H9 (cell line): ENCODE results near the gene RPS6KA4. TPM values are rescaled to one million over a fixed set of nuclear protein-coding genes. Genes with fewer than 3 reads are reported as not detected.
A peak's percentile ranks its signal among the peaks of the same experiment; 100 is the strongest.

Source experiments
- DNase-seq: peaks from one replicate; pipeline ENCODE4 v3.0.0-alpha.2; 2017
- H2AFZ ChIP-seq: one replicate; pipeline ENCODE4 v1.6.1; 2013; ENCODE audit warnings: mild to moderate bottlenecking, low read length, control low read depth, moderate library complexity
- H2AK5ac ChIP-seq: 2 replicates; pipeline ENCODE4 v1.6.1; 2013; ENCODE audit warnings: low read length, control low read depth, mixed read lengths; ENCODE audit not compliant: insufficient read length
- H2BK120ac ChIP-seq: one replicate; pipeline ENCODE4 v1.6.1; 2013; ENCODE audit warnings: low read depth, mild to moderate bottlenecking, low read length, control low read depth, inconsistent platforms; ENCODE audit not compliant: poor library complexity, severe bottlenecking
- H2BK12ac ChIP-seq: 2 replicates; pipeline ENCODE4 v1.6.1; 2013; ENCODE audit warnings: low read length, control low read depth, mixed read lengths, low read depth; ENCODE audit not compliant: insufficient read length
- H2BK15ac ChIP-seq: 2 replicates; pipeline ENCODE4 v1.6.1; 2013; ENCODE audit warnings: low read depth, low read length, control low read depth
- H2BK20ac ChIP-seq: one replicate; pipeline ENCODE4 v1.6.1; 2013; ENCODE audit warnings: low read depth, mild to moderate bottlenecking, low read length, control low read depth, inconsistent platforms; ENCODE audit not compliant: poor library complexity, severe bottlenecking
- H2BK5ac ChIP-seq: 2 replicates; pipeline ENCODE4 v1.6.1; 2013; ENCODE audit warnings: low read length, control low read depth, mixed read lengths; ENCODE audit not compliant: insufficient read length
- H3K14ac ChIP-seq: 2 replicates; pipeline ENCODE4 v1.6.1; 2013; ENCODE audit warnings: low read length, control low read depth; ENCODE audit not compliant: insufficient read depth
- H3K18ac ChIP-seq: 2 replicates; pipeline ENCODE4 v1.6.1; 2013; ENCODE audit warnings: low read depth, mild to moderate bottlenecking, mixed read lengths, low read length, control low read depth; ENCODE audit not compliant: insufficient read length
- H3K23ac ChIP-seq: 2 replicates; pipeline ENCODE4 v1.6.1; 2013; ENCODE audit warnings: low read length, control low read depth, mixed read lengths, low read depth; ENCODE audit not compliant: insufficient read length
- H3K23me2 ChIP-seq: 2 replicates; pipeline ENCODE4 v1.6.1; 2013; ENCODE audit warnings: low read depth, mild to moderate bottlenecking, mixed read lengths, low read length, control low read depth; ENCODE audit not compliant: insufficient read length, poor library complexity, severe bottlenecking
- H3K27ac ChIP-seq: 2 replicates; pipeline ENCODE4 v1.5.1; 2013; ENCODE audit warnings: low read length, control low read depth, mixed read lengths, low read depth; ENCODE audit not compliant: insufficient read length
- H3K27me3 ChIP-seq: 2 replicates; pipeline ENCODE4 v1.6.1; 2013; ENCODE audit warnings: low read length, control low read depth, inconsistent platforms; ENCODE audit not compliant: insufficient read depth
- H3K4ac ChIP-seq: 2 replicates; pipeline ENCODE4 v1.6.1; 2013; ENCODE audit warnings: low read depth, mild to moderate bottlenecking, control low read depth, inconsistent platforms, low read length, moderate library complexity
- H3K4me1 ChIP-seq: 2 replicates; pipeline ENCODE4 v1.6.1; 2013; ENCODE audit warnings: low read length, control low read depth, inconsistent platforms; ENCODE audit not compliant: insufficient read depth
- H3K4me2 ChIP-seq: 2 replicates; pipeline ENCODE4 v1.6.1; 2013; ENCODE audit warnings: low read length, control low read depth, mixed read lengths; ENCODE audit not compliant: insufficient read length, insufficient read depth
- H3K56ac ChIP-seq: 2 replicates; pipeline ENCODE4 v1.6.1; 2013; ENCODE audit warnings: low read depth, mild to moderate bottlenecking, mixed read lengths, low read length, control low read depth; ENCODE audit not compliant: insufficient read length
- H3K79me1 ChIP-seq: 2 replicates; pipeline ENCODE4 v1.6.1; 2013; ENCODE audit warnings: low read depth, mild to moderate bottlenecking, moderate library complexity, low read length, control low read depth, inconsistent platforms; ENCODE audit not compliant: insufficient read depth, poor library complexity, severe bottlenecking
- H3K79me2 ChIP-seq: 2 replicates; pipeline ENCODE4 v1.6.1; 2013; ENCODE audit warnings: low read length, control low read depth, inconsistent platforms; ENCODE audit not compliant: insufficient read depth
- H3K9ac ChIP-seq: 2 replicates; pipeline ENCODE4 v1.6.1; 2013; ENCODE audit warnings: low read length, control low read depth, mixed read lengths; ENCODE audit not compliant: insufficient read length; ENCODE audit errors: extremely low read depth
- H3K9me3 ChIP-seq: one replicate; pipeline ENCODE4 v1.6.1; 2013; ENCODE audit warnings: low read depth, low read length, inconsistent platforms; ENCODE audit not compliant: control insufficient read depth
- H3T11ph ChIP-seq: one replicate; pipeline ENCODE4 v1.6.1; 2013; ENCODE audit warnings: mild to moderate bottlenecking, low read length, control low read depth, inconsistent platforms
- H4K20me1 ChIP-seq: one replicate; pipeline ENCODE4 v1.6.1; 2013; ENCODE audit not compliant: control insufficient read depth, insufficient read length, insufficient read depth
- H4K5ac ChIP-seq: 2 replicates; pipeline ENCODE4 v1.6.1; 2013; ENCODE audit warnings: low read depth, mild to moderate bottlenecking, mixed read lengths, low read length, control low read depth; ENCODE audit not compliant: insufficient read length
- H4K8ac ChIP-seq: replicated peaks from 2 replicates; pipeline ENCODE4 v1.6.1; 2013; ENCODE audit warnings: low read length, control low read depth, mixed read lengths, low read depth; ENCODE audit not compliant: insufficient read length
- H4K91ac ChIP-seq: 2 replicates; pipeline ENCODE4 v1.6.1; 2013; ENCODE audit warnings: low read depth, mild to moderate bottlenecking, moderate library complexity, mixed read lengths, low read length, control low read depth; ENCODE audit not compliant: insufficient read length
- H3K27ac Mint-ChIP-seq, 3 experiments: 2 replicates in 2 of 3; 3 replicates in 1 of 3; pipeline ENCODE4 v1.8.0; 2020 to 2021; ENCODE audit warnings: mixed read lengths in 3 of 3, mild to moderate bottlenecking in 1 of 3, moderate library complexity in 1 of 3
- H3K27me3 Mint-ChIP-seq: 2 replicates; pipeline ENCODE4 v1.8.0; 2021; ENCODE audit warnings: low read depth, mild to moderate bottlenecking, moderate library complexity, mixed read lengths
- H3K36me3 Mint-ChIP-seq, 3 experiments: 2 replicates in 2 of 3; 3 replicates in 1 of 3; pipeline ENCODE4 v1.8.0; 2020 to 2021; ENCODE audit warnings: low read depth in 3 of 3, mixed read lengths in 3 of 3; ENCODE audit not compliant: insufficient read depth in 1 of 3
- H3K4me1 Mint-ChIP-seq, 2 experiments: 2 replicates each; pipeline ENCODE4 v1.8.0; 2020; ENCODE audit warnings: mixed read lengths in 2 of 2
- H3K4me3 Mint-ChIP-seq, 2 experiments: 2 replicates in 1 of 2; 3 replicates in 1 of 2; pipeline ENCODE4 v1.8.0; 2020 to 2021; ENCODE audit warnings: mild to moderate bottlenecking in 2 of 2, mixed read lengths in 2 of 2, moderate library complexity in 1 of 2
- H3K9me3 Mint-ChIP-seq, 2 experiments: 2 replicates in 1 of 2; 3 replicates in 1 of 2; pipeline ENCODE4 v1.8.0; 2020; ENCODE audit warnings: mild to moderate bottlenecking in 2 of 2, mixed read lengths in 2 of 2, moderate library complexity in 1 of 2
- CTCF ChIP-seq: fragments of 200-600 bp; sonication (generic); conservative IDR thresholded peaks from 3 replicates; pipeline ENCODE4 v1.8.0; 2021; ENCODE audit warnings: antibody characterized with exemption, mild to moderate bottlenecking
- WGBS: extraction: QIAGEN DNeasy Blood & Tissue Kit; methylation state at CpG from one replicate; pipeline ENCODE4 v1.1.7; 2013; ENCODE audit warnings: missing lambda C conversion rate, low lambda C conversion rate, mixed read lengths; ENCODE audit not compliant: insufficient read length; ENCODE audit errors: extremely low coverage; 5-methylcytosine and 5-hydroxymethylcytosine counted together
- total RNA-seq: library from RNA; stranded (reverse); gene quantifications from 2 replicates; pipeline ENCODE4 v1.2.1, GENCODE V29; 2021

RPS6KA4 gene
- total RNA-seq, 1 experiment from 2014 or later: 10.8 TPM

DNA sequence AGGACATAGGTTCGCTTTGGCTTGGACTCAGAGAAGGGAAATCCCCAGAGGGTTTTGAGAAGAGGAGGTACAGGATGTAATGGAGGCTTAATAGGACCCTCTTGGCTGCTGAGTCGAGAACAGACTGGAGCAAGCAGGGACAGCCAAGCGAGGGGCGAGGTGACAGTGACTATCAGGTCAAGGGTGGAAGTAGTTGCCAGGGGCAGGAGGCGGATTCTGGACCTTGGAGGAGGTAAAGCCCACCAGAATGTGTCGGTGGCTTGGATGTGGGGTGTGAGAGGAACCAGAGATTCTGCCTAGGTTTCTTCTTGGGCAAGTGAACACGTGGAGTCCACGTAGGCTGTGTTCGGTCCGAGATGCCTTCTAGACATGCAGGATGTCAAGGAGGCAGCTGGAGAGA is 46.0 kb upstream of the RPS6KA4 start:
- H3K9me3 ChIP-seq: no peaks in the 10 kb centered on the region
- Mint-ChIP-seq H3K27ac (peak overlapping the region; percentile 8 to 59 (median 41); a peak in 3 of 7 replicates), H3K36me3 (peaks cover 18 to 41% (median 22%) of the 10 kb centered on the region in 3 experiments; a peak in 6 of 7 replicates), H3K27me3 (no peaks in the 10 kb centered on the region), H3K4me3 (peak overlapping the region in 1 of 2 experiments; percentile 8; a peak in 1 of 5 replicates), H3K4me1 (peaks cover 7 to 8% of the 10 kb centered on the region in 2 experiments), H3K9me3 (no peaks in the 10 kb centered on the region)
- no peak overlapping the region for H3K56ac ChIP-seq
- no peak overlapping the region for H3K14ac ChIP-seq
- no peak overlapping the region for H3K27ac ChIP-seq
- no peak overlapping the region for H2AK5ac ChIP-seq
- no peak overlapping the region for H3K18ac ChIP-seq
- no peak overlapping the region for H3K4ac ChIP-seq
- H2AFZ ChIP-seq: no peak overlapping the region
- H3T11ph ChIP-seq: no peak overlapping the region
- H3K79me1 ChIP-seq: no peaks in the 10 kb centered on the region
- no CpG with 5 or more reads among the region's 10 CpGs for WGBS
- no peak overlapping the region for H4K8ac ChIP-seq
- no peak for TF ChIP-seq CTCF
- H3K23ac ChIP-seq: no peak overlapping the region
- H3K4me1 ChIP-seq: no peaks in the 10 kb centered on the region
- no peak overlapping the region for H3K4me2 ChIP-seq
- peak overlapping the region; percentile 27 for H3K9ac ChIP-seq
- no peak overlapping the region for H2BK120ac ChIP-seq
- no peaks in the 10 kb centered on the region for H4K20me1 ChIP-seq
- no peak overlapping the region for H2BK15ac ChIP-seq
- peaks cover 4% of the 10 kb centered on the region; the same call in 1 of the 2 replicates for H3K79me2 ChIP-seq
- no peak overlapping the region for H2BK20ac ChIP-seq
- no peak overlapping the region for H4K91ac ChIP-seq
- H3K27me3 ChIP-seq: no peaks in the 10 kb centered on the region
- no peak for DNase-seq
- peaks cover 3% of the 10 kb centered on the region for H3K23me2 ChIP-seq
- no peak overlapping the region for H2BK5ac ChIP-seq
- H2BK12ac ChIP-seq: no peak overlapping the region
- H4K5ac ChIP-seq: no peak overlapping the region
